GM18508 (cell line): ENCODE results near the gene GOLGA6L10.
"Not testable (repeated sequence)": the region's sequence is repeated elsewhere in the genome, so short reads cannot be mapped to it uniquely, and the experiment has no call there.

Experiments used
- ATAC-seq: cut with Tn5 transposase; IDR thresholded peaks from one replicate; pipeline ENCODE4 v1.9.1; 2021; ENCODE audit warnings: moderate number of reproducible peaks; ENCODE audit not compliant: insufficient read depth, unreplicated experiment

Gene GOLGA6L10

DNA sequence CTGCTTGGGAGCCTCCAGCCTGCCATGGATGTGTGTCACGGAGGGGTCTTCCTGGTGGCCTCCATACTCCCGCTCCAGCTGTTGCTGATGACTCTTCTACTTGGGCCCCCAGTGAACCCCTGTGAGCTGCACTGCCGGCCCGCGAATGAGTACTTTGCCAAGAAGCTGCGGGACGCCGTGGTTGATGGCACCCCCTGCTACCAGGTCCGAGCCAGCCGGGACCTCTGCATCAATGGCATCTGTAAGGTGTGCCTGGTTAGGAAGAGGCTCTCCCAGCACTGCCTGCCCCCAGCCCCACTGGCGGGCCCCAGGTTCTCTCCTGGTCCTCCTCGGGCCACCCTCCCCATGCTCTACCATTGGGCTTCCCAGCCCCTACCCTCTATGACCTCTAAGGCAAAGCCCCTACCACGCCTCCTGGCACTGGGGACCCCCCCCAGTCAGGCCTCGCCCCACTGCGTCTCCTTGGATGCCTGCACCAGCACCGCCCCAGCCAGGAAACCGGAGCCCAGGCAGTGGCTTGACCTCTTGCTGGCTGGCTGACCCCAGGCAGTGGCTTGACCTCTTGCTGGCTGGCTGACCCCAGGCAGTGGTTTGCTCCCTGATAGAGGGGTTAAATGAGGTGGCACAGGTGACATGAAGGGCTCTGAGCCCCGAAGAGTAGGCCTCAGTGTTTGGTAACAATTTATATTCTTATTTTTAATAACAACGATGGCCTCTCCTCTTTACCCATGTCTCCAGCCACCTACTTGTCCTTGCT is 29.6 kb downstream of the GOLGA6L10 start:
- not testable (repeated sequence) for ATAC-seq

DNA sequence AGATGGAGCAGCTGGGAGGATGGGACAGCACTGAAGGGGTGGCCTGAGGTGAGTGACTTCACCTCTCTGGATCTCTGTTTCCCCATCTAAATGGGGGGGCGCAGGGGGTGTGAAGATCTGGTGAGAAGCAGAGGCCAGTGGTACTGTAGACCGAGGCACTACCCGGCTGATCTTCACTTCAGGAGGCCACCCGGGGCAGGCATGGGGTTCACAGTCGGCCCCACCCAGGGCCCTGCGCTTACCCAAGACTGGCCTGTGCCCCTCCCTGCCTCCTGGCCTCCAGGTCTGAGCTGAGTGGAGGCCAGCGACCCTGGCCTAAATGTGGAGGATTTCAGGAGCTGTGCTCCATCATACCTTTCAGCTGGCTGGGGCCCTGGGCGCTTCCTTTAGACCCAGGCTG is 31.0 kb downstream of the GOLGA6L10 start:
- not testable (repeated sequence) for ATAC-seq

DNA sequence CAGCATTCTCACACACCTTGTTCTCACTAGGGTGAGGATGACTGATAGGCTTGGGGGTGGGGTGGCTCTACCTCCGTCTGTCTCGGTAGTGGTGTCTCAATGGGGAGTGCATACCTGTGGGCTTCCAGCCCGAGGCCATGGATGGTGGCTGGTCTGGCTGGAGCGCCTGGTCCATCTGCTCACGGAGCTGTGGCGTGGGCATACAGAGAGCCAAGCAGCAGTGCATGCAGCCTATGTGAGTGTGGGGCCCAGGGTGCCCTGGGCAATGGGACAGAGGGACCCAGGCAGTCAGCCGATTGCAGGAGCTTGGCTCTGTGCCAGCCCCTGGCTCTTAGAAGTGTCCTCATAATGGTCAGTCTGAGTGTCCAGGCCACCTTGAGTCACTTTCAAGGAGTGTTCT is 31.8 kb downstream of the GOLGA6L10 start:
- ATAC-seq: not testable (repeated sequence)

DNA sequence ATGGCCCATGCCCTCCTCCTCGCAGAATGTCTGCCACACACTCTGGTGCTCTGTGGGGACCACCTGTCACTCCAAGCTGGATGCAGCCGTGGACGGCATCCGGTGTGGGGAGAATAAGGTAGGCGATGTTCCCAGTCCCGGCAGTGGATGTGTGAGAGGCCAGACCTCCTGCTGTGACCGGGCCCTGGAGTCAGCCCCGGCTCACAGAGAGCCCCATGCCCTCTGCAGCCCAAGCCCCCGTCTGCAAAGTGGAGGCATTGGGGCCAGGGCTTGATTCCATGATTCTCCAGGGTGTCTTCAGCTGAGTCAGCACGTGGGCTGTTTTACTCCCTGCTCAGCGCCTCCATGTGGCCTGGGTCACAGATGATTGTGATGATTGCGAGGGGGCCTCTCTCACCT is 32.2 kb downstream of the GOLGA6L10 start:
- no peak for ATAC-seq

DNA sequence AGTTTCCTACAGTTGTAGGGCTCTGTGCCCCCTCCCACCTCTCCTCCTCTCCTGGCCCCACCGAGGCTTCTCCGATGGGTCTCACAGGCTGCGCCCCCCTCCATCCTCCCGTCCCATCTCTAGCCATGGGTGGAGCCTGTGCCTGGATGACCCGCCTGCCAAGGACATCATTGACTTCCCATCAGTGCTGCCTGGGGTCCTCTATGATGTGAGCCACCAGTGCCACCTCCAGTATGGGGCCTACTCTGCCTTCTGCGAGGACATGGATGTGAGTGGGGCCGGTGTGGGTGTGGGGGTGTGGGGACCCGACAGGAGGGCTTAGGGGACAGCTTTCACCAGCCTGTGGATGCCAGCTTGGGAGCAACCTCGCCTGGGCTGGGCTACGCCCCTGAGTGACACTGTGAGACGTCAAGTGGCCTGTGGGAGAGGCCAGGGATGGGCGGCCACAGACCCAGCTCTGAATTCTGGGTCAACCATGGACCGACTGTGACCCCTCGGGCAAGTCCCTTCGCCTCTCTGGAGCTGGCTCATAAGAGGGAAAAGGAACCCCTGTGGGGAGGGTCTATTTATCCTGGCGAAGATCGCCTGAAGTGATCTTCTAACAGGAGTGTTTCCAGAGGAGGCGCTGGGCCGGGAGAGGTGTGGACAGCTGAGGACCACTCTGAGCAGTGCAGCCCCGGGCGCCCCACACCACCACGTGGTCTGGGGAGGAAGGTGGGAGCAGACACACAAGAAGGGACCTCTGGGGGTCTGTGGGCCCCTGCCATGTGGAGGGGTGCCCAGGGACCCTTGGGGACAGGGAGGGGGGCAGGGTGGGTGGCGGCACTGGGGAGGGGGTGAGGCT is 32.8 kb downstream of the GOLGA6L10 start:
- ATAC-seq: not testable (repeated sequence)

DNA sequence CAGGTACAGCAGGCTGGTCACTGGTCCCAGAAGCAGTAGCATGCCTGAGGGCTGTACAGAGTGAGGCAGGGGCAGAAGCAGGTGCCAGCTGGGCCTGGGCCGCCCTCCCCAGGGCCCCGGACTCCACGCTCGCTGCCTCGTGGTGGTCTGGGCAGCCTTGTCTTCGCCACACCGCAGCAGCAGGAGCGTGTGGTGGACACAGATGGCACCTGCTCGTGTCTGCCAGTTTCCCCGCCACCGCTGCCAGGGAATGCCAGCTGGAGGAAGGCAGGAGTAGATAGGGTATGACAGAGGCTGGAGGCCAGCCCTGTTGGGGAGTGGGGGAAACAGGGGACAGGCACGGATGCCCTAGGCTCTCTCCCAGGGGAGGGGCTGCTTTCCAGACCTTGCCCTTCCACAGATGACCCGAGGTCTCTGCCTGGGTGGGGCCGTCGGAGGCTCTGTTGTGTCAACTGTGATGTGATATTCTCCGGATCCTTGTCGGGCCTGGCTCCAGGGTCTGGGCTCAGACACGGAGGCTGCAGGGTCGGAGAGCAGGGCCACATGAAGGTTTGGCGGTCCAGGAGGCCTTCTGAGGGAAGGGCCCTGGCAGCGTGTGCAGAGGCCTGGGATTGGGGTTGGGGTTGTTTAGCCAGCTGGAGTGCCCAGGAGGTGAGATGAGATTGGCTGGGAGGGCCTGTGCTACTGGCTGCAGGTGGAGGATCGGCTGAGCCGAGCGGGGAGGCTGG is 33.6 kb downstream of the GOLGA6L10 start:
- no peak for ATAC-seq

DNA sequence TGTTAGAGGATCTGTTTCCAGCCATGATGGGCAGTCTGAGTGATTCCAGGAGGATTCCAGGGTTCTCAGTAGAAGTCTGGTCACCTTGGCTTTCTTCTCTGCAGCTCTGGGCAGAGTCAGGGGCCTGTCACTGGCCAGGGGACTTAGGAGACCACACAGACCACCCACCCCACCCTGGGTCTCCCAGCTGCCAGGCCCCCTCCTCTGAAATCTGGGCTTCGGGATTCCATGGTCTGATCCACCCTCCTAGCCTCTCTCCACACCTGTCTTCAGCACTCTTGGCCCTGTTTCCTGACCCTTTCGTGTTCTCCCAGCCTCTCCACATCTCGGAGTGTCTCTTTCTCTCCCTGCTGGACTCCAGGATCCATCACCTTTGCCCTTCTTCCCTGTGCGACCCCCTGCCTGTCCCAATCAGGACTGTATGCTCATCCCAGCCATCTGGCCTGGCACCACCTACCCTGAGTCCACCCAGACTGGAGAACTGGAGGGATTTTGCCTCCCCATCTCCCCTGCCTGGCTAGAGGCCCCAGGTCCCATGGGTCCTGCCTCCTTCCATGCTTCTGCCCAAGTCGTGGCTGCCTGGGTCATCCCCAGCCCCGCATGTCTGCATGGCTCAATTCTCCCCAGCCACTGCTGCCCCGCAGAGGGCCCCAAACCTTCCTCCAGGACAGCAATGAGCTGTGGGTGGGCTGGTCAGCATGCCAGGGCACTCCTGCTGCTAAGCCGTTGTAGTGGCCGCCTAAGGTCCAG is 34.3 kb downstream of the GOLGA6L10 start:
- no peak for ATAC-seq

DNA sequence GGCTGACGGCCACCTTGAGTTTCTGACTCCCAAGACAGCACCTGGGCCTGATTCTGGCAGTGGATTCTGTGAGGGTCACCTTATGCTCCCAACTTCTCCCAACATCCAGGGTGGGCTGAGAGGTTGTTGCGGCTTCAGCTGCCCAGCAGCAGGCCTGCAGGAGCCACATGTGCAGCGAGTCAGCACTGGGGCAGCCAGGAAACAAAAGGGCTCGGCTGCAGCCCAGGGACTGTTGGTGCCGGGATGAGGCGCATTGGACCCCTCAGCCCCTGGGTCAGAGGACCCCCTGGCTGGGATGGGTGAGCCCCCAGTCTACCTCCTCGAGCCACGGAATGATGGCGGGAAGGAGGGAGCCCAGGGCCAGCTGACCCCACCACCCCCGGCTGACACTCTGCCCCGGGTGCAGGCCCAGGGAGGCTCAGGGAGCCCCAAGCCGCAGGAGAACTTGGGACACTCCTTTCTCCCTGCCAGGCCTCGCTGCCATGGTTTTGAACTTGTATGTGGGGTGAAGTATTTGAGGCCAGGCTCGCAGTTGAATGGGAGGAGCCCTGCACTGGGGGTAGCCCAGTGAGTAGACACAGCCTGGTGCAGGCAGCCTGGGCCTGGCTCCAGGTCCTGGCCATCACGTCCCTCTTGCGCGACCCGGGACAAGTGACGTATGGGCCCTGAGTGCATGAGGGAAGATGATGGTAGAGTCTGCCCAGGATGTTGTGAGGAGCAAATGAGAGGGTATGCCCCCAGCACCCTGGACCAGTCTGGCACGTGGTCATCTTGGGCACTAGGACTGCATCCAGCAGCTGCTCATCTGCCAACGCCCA is 35.1 kb downstream of the GOLGA6L10 start:
- not testable (repeated sequence) for ATAC-seq

DNA sequence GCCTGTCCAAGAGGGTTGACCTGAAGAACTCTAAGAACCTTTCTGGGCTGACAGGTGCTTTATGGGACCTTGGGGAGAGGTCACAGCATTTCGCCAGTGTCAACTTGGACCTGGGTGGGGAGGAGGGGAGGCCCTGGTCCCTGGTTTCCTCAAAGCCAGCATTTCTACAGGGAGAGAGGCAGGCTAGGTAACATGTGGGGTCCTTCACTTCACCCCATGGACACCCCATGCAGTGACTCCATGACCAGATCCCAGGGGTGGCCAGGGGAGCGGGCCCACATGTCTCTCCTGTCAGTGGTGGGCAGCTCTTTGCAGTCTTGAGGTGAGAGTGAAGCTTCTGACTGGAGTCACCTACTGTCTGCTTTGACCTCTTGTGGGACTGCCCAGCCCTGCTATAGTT is 35.8 kb downstream of the GOLGA6L10 start:
- ATAC-seq: no peak

DNA sequence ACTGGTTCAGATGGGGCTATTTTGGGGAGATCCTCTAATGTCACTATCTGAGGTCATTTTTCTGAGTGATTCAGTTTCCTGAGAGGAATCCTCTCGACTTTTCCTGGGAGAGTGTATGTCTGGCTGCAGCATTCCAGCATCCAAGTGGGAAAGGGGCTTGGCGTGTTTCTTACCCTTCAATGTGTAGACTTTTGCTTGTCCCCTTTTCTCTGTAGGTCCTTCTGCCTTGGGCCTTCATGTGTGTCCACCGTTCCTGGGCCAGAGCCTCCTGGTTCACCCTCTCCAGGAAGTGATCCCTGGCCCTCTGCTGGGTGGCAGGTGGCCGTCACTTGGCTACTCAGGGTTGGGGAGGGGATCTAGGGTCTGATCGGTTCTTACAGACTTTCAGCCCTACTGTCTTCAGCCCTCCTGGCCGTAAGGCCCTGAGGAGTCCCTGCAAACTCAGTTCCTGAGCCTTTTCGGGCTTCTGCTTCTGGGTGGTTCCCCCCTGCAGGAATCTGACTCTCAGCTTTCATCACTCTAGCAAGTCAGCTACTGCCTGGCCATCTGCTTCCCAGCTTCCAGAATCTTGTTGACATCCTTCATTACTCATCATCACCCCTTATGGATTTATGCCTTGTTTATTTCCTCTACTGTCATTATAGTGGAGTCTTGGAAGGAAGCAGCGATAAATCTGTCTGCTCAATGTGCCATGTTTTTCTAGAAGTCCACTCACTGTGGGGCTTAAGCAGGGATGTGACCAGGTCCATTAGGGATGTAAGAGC is 36.5 kb downstream of the GOLGA6L10 start:
- no peak for ATAC-seq

DNA sequence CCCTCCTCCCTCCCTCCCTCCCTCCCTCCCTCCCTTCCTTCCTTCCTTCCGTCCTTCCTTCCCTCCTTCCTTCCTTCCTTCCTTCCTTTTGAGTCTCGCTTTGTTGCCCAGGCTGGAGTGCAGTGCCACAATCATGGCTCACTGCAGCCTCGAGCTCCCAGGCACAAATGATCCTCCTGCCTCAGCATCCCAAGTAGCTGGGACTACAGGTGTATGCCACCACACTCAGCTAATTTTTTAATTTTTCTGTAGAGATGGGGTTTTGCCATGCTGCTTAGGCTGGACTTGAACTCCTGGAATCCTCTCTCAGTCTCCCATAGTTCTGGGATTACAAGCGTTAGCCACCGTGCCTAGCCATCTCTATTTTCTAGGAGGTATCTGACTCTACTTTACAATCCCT is 38.0 kb downstream of the GOLGA6L10 start:
- ATAC-seq: not testable (repeated sequence)

DNA sequence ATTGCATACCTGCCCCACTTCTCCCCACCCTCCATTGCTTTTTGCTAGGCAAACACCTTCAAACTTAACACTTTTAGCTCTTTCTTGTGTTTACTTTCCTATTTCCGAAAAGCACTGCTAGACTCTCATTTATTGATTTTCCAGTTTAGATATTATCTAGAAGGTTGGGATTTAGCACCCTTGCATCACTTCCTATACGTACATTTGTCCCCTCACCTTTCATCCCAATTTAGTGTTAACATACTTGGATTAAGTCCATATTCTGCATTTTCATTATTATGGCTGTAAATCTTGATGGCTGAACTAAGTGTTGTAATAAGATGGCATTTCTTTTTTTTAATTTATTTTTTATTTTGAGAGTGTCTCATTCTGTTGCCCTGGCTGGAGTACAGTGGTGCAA is 39.5 kb downstream of the GOLGA6L10 start:
- ATAC-seq: no peak

DNA sequence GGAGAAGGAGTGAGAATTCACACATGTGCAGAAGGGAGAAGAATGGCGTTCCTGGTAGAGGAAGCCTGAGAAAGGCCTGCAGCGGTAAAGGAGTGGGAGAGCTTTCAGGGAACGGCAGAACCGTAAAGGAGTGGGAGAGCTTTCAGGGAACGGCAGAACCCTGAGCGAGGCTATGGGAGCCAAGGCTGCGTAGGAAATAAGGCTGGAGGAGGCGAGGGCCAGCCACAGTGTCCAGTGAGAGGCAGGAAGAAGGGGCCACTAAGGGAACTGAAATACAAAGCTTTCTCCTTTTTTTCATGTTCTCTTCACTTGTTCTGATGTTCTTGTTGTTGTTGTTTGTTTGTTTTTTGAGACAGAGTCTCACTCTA is 41.6 kb downstream of the GOLGA6L10 start:
- ATAC-seq: no peak

DNA sequence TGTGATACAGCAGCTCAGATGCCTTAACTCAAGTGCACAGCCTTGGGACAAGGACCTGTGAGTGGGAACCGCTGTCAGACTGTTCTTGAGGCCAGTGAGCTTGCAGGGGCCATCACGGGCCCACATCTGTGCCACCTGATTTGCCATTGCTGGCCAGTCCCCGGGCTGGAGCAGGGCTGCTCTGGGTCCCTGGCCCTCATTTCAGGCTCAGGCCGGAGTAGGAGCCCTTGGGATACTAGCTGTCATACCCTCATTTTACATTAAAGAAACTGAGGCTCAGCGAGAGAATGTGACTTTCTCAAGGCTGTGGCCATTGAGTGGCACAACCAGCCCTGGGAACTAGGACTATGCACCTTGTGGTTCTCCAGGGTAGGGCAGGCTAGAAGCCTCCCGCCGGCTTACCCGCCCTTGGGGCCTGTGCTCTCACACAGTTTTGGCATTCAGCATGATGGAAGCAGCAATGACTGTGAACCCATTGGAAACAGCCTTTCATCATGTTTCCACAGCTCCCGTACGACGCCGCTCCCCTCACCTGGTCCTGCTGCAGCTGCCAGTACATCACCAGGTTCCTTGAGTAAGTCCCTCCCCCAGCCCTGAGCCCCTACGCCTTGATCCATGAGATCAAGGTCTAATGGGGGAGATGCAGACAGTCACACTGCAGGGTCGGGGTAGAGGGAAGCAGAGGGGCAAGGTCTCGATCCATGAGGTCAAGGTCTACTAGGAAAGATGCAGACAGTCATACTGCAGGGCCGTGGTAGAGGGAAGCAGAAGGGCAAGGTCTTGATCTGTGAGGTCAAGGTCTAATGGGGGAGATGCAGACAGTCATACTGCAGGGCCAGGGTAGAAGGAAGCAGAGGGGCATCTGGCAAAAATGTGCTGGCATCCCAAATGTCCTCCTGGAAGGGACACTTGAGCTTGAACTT is 42.2 kb downstream of the GOLGA6L10 start:
- no peak for ATAC-seq

DNA sequence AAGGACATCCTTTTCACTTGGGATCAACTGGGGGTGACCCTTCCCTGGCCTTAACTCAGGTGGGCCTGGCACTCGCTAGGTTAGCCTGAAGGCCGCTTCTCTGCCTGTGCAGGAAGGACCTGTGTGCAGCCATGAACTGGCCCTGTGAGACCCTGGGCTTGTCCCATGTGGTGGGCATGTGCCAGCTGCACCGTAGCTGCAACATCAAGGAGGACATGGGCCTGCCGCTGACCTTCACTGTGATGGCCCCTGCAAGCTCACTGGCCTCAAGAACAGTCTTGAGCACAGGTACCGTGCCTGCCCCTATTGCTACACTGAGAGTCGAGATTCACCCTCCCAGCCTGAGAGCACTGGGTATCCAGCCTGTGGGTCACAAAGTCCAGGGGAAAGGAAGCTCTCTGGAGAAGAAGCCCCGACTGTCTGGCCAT is 43.6 kb downstream of the GOLGA6L10 start:
- ATAC-seq: no peak

DNA sequence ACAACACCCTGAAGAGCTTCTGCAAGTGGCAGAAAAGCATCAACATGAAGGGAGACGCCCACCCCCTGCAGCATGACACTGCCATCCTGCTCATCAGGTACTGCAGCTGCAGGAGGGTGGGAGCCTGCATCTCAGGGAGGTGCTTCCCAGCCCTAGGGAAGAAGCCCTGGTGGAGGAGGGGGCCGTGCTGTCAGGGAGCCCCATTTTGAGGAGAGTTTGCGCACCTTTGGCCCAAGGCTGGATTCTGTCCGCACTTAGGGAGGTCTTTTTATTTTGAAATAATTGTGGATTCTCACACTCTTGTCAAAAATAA is 44.5 kb downstream of the GOLGA6L10 start:
- ATAC-seq: no peak

DNA sequence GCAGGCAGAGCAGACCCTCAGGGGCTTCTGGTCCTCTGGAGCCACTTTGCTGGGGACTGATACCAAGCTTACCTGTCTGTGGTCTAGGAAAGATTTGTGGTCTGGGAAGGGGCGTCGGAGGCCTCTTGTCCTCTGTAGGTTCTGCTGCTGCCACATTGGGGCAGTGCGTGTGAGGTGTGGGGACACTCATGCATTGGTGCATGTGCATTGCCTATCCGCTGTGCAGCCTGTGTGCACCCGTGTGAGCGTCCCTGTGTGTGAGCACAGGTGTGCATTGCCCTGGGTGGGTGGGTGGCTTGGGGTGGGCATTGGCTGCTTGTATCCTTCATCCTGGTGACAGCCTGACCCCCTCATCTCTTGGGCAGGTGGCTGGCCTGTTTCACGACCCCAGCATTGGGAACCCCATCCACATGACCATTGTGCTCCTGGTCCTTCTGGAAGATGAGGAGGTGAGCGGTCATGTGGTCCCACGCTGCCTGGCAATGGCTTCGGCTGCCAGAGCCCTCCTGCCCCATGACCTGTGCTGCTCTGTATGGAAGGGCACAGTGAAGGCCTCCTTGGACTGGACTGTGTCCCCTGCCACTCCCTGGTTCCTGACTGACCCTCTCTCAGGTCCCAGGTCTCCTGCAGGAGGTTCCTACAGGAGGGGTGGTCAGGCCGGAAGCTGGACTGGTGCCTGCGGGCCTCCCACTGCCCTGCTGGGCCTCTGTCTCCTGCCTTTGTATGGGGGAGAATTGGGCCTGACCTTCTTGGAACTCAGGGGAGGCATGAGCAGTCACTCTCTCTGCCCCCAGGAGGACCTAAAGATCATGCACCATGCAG is 45.1 kb downstream of the GOLGA6L10 start:
- no peak for ATAC-seq
